ENCODE results near the gene TCP1. TPM values are rescaled to one million over a fixed set of nuclear protein-coding genes. Genes with fewer than 3 reads are reported as not detected.

The TCP1 gene
- total RNA-seq: 384 and 395 TPM in 2 replicates

GRCh38 chr6:159789377-159790148 lies at the start of gene TCP1:
Gene TCP1, minus strand, starts transcription at chr6:159789602. Its CDS starts 134 bp downstream, at chr6:159789468.

GRCh38 chr6:159800141-159800865 lies 10.9 kb upstream of the TCP1 start, which contains the start of gene PNLDC1:
Gene PNLDC1, plus strand, starts transcription at chr6:159800276. Its CDS starts 32 bp downstream, at chr6:159800308.

GRCh38 chr6:159790149-159790955 lies 950 bp upstream of the TCP1 start, which contains the start of gene MRPL18:
Gene MRPL18, plus strand, starts transcription at chr6:159790467. Its CDS starts 121 bp downstream, at chr6:159790588.

GRCh38 chr6:159761873-159762680 lies 27.3 kb downstream of the TCP1 start, which contains the start of gene ACAT2:
Gene ACAT2, plus strand, starts transcription at chr6:159762045. Its CDS starts 43 bp downstream, at chr6:159762088.

Small RNA genes within 50 kb of the gene (small RNA-seq; reads per million reads assigned to genes)
- 1,472 reads per million, percentile 100 among the genes with 10 or more reads in this experiment for gene SNORA20
- gene SNORA29: not detected

Other genes with a start within 250 kb of the TCP1 start
- 78.2 and 90.1 TPM in 2 replicates for gene SOD2, start 96.4 kb downstream of the TCP1 start, total RNA-seq
- gene WTAP, start 62.1 kb downstream of the TCP1 start, total RNA-seq: 96.7 and 97.6 TPM in 2 replicates
- gene ACAT2, start 27.6 kb downstream of the TCP1 start, total RNA-seq: 45.9 and 75.5 TPM in 2 replicates
- 94.5 and 96.7 TPM in 2 replicates for gene MRPL18, start 865 bp upstream of the TCP1 start, total RNA-seq
- gene PNLDC1, start 10.7 kb upstream of the TCP1 start, total RNA-seq: not detected in 2 replicates
- gene MAS1, start 101.4 kb upstream of the TCP1 start, total RNA-seq: not detected in 2 replicates
- gene IGF2R, start 179.5 kb upstream of the TCP1 start, total RNA-seq: 65.0 and 69.5 TPM in 2 replicates